ENCODE data around the gene WDFY4. TPM values are rescaled to one million over a fixed set of nuclear protein-coding genes. Genes with fewer than 3 reads are reported as not detected.
A peak's percentile ranks its signal among the peaks of the same experiment; 100 is the strongest.

WDFY4 gene
- total RNA-seq, 1 donor from 2014 or later: not detected

DNA sequence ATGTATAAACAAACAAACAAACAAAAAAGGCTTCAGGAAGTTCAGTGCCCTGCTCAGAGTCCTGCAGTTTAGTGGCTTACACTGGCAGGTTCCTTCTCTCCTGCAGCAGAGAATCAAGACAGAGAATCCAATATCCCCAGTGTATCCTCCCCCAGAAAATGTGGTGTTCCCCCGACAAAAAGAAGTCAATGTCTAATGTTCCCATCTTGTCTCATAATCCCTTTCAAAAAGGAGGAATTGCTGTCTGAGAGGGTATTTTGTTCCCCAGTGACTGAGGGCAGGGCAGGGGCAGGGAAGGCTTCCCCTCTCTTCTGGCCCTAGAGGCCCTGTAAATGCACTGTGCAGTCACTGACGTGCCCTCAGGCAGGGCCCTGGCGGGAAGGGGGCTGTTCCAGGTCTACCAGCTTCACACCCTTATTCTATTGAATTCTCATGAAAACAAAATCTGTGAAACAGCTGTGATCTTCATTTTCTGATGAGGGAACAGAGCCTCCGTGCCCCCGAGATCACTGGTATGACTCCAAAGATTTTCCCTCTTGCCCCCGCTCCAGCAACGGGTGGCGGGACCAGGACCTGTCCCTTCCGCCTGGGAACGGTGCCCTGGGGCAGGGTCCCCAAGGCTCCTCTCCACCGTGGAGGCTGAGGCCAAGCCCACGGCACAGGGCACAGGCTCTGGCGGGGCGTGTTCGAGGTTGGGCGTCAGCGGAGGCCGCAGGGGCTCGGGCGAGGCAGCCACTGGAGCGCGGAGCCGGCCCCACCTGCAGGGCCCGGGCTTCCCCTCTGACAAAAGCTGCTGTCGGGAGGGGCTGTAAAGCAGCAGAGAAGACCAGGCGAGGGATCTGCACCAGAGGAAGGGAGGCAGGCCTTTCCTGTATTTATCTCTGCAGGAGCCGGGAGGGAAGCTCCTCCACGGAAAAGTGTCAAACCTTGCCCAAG lies 13.4 kb upstream of the WDFY4 start:
- no peaks in the 10 kb centered on the region for H3K36me3 Mint-ChIP-seq
- peak overlapping the region; percentile 100 for H2AFZ ChIP-seq (replicated peaks)
- peaks cover 18% of the 10 kb centered on the region for H3K4me1 ChIP-seq
- no peaks in the 10 kb centered on the region for H3K9me3 ChIP-seq (ENCODE audit: low read depth)
- H3K36me3 ChIP-seq: no peaks in the 10 kb centered on the region
- no peak overlapping the region for H3K27ac ChIP-seq
- peaks cover 18% of the 10 kb centered on the region for H3F3A ChIP-seq (ENCODE audit: low read depth)
- H3K4me3 Mint-ChIP-seq: no peak overlapping the region
- H3K9me3 Mint-ChIP-seq: peaks cover 2% of the 10 kb centered on the region
- no peaks in the 10 kb centered on the region for H3K79me2 ChIP-seq (ENCODE audit: low read depth)
- H4K20me1 ChIP-seq (ENCODE audit: low read depth): no peaks in the 10 kb centered on the region
- H3K27ac Mint-ChIP-seq: peak overlapping the region; percentile 90
- no peak overlapping the region for H3K9ac ChIP-seq
- H3K27me3 Mint-ChIP-seq (ENCODE audit: insufficient read depth, low read depth): no peaks in the 10 kb centered on the region
- H3K4me3 ChIP-seq: peak overlapping the region; percentile 38
- H3K4me2 ChIP-seq: peak overlapping the region; percentile 85
- H3K4me1 Mint-ChIP-seq: peaks cover 9% of the 10 kb centered on the region
- no peak for TF ChIP-seq EZH2phosphoT487 (IDR thresholded peaks at IDR 0.05)
- peak; percentile 50 for TF ChIP-seq EZH2 (IDR thresholded peaks at IDR 0.05)
- DNase-seq (ENCODE audit: low spot score): peak; percentile 81
- no peaks in the 10 kb centered on the region for H3K27me3 ChIP-seq

DNA sequence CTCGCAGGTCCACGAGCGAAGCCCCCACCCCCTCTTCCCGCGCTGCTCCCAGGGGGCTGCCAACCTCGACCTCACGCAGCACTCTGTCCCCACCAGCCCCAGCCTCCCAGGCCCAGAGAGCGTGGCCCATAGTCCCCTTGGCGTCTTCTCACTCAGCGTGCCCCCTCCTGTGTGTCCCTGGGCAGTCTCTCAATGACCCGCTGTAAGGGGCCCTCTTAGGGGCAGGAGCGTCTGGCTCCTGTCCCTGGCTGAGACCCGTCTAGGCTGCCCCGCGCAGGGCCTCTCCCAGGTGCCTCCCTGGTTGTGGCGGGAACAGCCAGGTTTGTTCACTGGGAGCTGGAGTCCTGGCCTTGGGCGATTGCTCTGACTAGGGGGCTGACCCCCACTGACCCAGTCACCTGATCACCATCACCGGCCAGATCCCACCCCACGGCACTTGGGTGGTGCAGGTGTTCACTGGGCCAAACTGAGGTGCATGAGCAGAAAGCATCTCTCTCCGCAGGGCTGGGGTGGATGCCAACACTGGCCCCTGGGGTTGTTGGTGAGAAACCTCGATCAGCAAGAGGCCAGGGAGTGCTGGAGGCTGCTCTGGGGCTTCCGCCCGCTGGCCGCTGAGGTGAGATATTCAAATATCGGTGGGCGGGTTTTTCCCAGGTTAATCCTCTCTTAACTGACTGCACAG lies 12.6 kb upstream of the WDFY4 start:
- no peaks in the 10 kb centered on the region for H3K79me2 ChIP-seq (ENCODE audit: low read depth)
- Mint-ChIP-seq H3K4me1 (peaks cover 9% of the 10 kb centered on the region), H3K9me3 (peaks cover 2% of the 10 kb centered on the region), H3K36me3 (no peaks in the 10 kb centered on the region), H3K4me3 (no peak overlapping the region), H3K27ac (no peak overlapping the region), H3K27me3 (ENCODE audit: insufficient read depth, low read depth) (no peaks in the 10 kb centered on the region)
- H3K27ac ChIP-seq: no peak overlapping the region
- peaks cover 26% of the 10 kb centered on the region for H3F3A ChIP-seq (ENCODE audit: low read depth)
- H3K36me3 ChIP-seq: no peaks in the 10 kb centered on the region
- H3K4me3 ChIP-seq: no peak overlapping the region
- no peaks in the 10 kb centered on the region for H3K27me3 ChIP-seq
- no peak overlapping the region for H3K9ac ChIP-seq
- TF ChIP-seq EZH2 (IDR thresholded peaks at IDR 0.05) (no peak), EZH2phosphoT487 (IDR thresholded peaks at IDR 0.05) (no peak)
- TF ChIP-seq, protein P1, sequence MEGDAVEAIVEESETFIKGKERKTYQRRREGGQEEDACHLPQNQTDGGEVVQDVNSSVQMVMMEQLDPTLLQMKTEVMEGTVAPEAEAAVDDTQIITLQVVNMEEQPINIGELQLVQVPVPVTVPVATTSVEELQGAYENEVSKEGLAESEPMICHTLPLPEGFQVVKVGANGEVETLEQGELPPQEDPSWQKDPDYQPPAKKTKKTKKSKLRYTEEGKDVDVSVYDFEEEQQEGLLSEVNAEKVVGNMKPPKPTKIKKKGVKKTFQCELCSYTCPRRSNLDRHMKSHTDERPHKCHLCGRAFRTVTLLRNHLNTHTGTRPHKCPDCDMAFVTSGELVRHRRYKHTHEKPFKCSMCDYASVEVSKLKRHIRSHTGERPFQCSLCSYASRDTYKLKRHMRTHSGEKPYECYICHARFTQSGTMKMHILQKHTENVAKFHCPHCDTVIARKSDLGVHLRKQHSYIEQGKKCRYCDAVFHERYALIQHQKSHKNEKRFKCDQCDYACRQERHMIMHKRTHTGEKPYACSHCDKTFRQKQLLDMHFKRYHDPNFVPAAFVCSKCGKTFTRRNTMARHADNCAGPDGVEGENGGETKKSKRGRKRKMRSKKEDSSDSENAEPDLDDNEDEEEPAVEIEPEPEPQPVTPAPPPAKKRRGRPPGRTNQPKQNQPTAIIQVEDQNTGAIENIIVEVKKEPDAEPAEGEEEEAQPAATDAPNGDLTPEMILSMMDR (IDR thresholded peaks at IDR 0.05): no peak
- H3K9me3 ChIP-seq (ENCODE audit: low read depth): peaks cover under 1% of the 10 kb centered on the region
- H3K4me1 ChIP-seq: peaks cover 18% of the 10 kb centered on the region
- peak overlapping the region; percentile 85 for H3K4me2 ChIP-seq
- H4K20me1 ChIP-seq (ENCODE audit: low read depth): no peaks in the 10 kb centered on the region
- peak overlapping the region; percentile 100 for H2AFZ ChIP-seq (replicated peaks)
- no peak for DNase-seq (ENCODE audit: low spot score)

DNA sequence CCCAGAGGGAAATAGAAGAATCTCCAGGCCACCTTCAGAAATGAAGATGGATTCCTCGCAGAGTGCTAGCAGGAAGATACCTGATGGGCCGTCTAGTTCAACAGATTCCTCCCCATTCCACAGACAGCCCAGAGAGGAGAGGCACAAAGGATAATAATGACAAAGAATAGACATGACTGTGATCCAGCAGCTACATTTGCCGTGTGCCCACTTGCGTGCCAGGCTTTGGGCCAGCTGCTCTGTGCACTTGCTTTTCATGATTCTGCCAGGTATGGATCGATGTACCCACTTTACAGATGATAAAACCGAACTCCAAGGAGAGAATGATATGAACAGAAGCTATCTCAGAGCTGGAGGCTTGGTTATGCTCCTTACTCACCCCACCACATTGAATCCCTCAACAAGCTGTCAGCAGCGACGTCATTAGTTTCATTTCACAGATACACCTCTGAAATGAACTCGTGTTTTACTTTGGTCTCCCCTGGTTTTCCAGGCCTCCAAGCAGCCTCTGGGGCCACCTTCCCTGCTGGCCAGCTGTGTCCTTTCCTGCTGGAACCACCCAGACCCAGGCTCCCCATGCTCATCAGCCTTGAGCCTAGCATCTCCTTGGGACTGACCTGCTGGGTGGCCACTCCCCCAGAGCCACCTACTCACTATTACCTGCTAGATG lies 11.9 kb upstream of the WDFY4 start:
- Histone ChIP-seq H3K4me1 (peaks cover 18% of the 10 kb centered on the region), H3K9me3 (ENCODE audit: low read depth) (peaks cover 5% of the 10 kb centered on the region), H4K20me1 (ENCODE audit: low read depth) (no peaks in the 10 kb centered on the region), H3K27ac (no peak overlapping the region), H3K27me3 (no peaks in the 10 kb centered on the region), H3K4me2 (no peak overlapping the region), H3K36me3 (no peaks in the 10 kb centered on the region), H2AFZ (replicated peaks) (no peak overlapping the region), H3K4me3 (no peak overlapping the region), H3F3A (ENCODE audit: low read depth) (peaks cover 28% of the 10 kb centered on the region), H3K9ac (no peak overlapping the region), H3K79me2 (ENCODE audit: low read depth) (no peaks in the 10 kb centered on the region)
- peaks cover 4% of the 10 kb centered on the region for H3K9me3 Mint-ChIP-seq
- no peak overlapping the region for H3K4me3 Mint-ChIP-seq
- TF ChIP-seq EZH2phosphoT487 (IDR thresholded peaks at IDR 0.05) (no peak), EZH2 (IDR thresholded peaks at IDR 0.05) (no peak)
- TF ChIP-seq, protein P1 (IDR thresholded peaks at IDR 0.05): no peak
- H3K27me3 Mint-ChIP-seq (ENCODE audit: insufficient read depth, low read depth): no peaks in the 10 kb centered on the region
- H3K27ac Mint-ChIP-seq: no peak overlapping the region
- peaks cover 9% of the 10 kb centered on the region for H3K4me1 Mint-ChIP-seq
- no peak for DNase-seq (ENCODE audit: low spot score)
- H3K36me3 Mint-ChIP-seq: no peaks in the 10 kb centered on the region
